GM23338 (cell line): ENCODE data around the gene BMX. TPM values are rescaled to one million over a fixed set of nuclear protein-coding genes. Genes with fewer than 3 reads are reported as not detected.

Experiments
- ATAC-seq: fragments of 200-7000 bp; cut with Tn5 transposase; 3 replicates; pipeline ENCODE4 v1.9.1; 2020
- DNase-seq: peaks from one replicate; pipeline ENCODE4 v3.0.0-alpha.2; 2015; ENCODE audit warnings: low spot score
- H2AFZ ChIP-seq: fragments of 200-600 bp; sonication (generic); 2 replicates; pipeline ENCODE4 v1.8.0; 2016; ENCODE audit warnings: antibody characterized with exemption, mild to moderate bottlenecking, moderate library complexity
- H3F3A ChIP-seq: fragments of 200-600 bp; sonication (generic); replicated peaks from 2 replicates; pipeline ENCODE4 v1.8.0; 2017; ENCODE audit warnings: antibody characterized with exemption, mixed run types, low read depth
- H3K27ac ChIP-seq: fragments of 200-600 bp; sonication (generic); 2 replicates; pipeline ENCODE4 v1.6.1; 2016; ENCODE audit warnings: low read depth
- H3K27me3 ChIP-seq: fragments of 200-600 bp; sonication (generic); 2 replicates; pipeline ENCODE4 v1.8.0; 2016; ENCODE audit warnings: mild to moderate bottlenecking, mixed run types, moderate library complexity; ENCODE audit not compliant: insufficient read depth
- H3K36me3 ChIP-seq: fragments of 200-600 bp; sonication (generic); 2 replicates; pipeline ENCODE4 v1.8.0; 2016; ENCODE audit warnings: mild to moderate bottlenecking; ENCODE audit not compliant: insufficient read depth
- H3K4me1 ChIP-seq: fragments of 200-600 bp; sonication (generic); 2 replicates; pipeline ENCODE4 v1.8.0; 2016; ENCODE audit warnings: mild to moderate bottlenecking, moderate library complexity; ENCODE audit not compliant: insufficient read depth
- H3K4me2 ChIP-seq: fragments of 200-600 bp; sonication (generic); 2 replicates; pipeline ENCODE4 v1.7.1; 2017; ENCODE audit warnings: mixed run types
- H3K4me3 ChIP-seq: fragments of 200-600 bp; sonication (generic); 2 replicates; pipeline ENCODE4 v1.6.1; 2016; ENCODE audit warnings: mixed run types
- H3K79me2 ChIP-seq: fragments of 200-600 bp; sonication (generic); replicated peaks from 2 replicates; pipeline ENCODE4 v1.8.0; 2017; ENCODE audit warnings: mild to moderate bottlenecking; ENCODE audit not compliant: insufficient read depth
- H3K9me2 ChIP-seq: fragments of 200-600 bp; sonication (generic); 2 replicates; pipeline ENCODE4 v1.8.0; 2017; ENCODE audit not compliant: insufficient read depth
- H4K20me1 ChIP-seq: fragments of 200-600 bp; sonication (generic); replicated peaks from 2 replicates; pipeline ENCODE4 v1.8.0; 2017; ENCODE audit warnings: mild to moderate bottlenecking; ENCODE audit not compliant: insufficient read depth
- H3K27ac Mint-ChIP-seq: 2 replicates; pipeline ENCODE4 v1.8.0; 2020; ENCODE audit warnings: inconsistent platforms, mild to moderate bottlenecking, moderate library complexity, mixed read lengths
- H3K27me3 Mint-ChIP-seq: 3 replicates; pipeline ENCODE4 v1.8.0; 2022; ENCODE audit warnings: low read depth, mild to moderate bottlenecking, moderate library complexity, mixed read lengths, inconsistent platforms; ENCODE audit not compliant: insufficient read depth, poor library complexity
- H3K36me3 Mint-ChIP-seq: 3 replicates; pipeline ENCODE4 v1.8.0; 2021; ENCODE audit warnings: low read depth, mild to moderate bottlenecking, inconsistent platforms, moderate library complexity, mixed read lengths
- H3K4me1 Mint-ChIP-seq: 3 replicates; pipeline ENCODE4 v1.8.0; 2020; ENCODE audit warnings: mild to moderate bottlenecking, inconsistent platforms, mixed read lengths
- H3K4me3 Mint-ChIP-seq: 3 replicates; pipeline ENCODE4 v1.8.0; 2021; ENCODE audit warnings: moderate library complexity, mild to moderate bottlenecking, inconsistent platforms, mixed read lengths
- H3K9me3 Mint-ChIP-seq: 3 replicates; pipeline ENCODE4 v1.8.0; 2020; ENCODE audit warnings: moderate library complexity, mild to moderate bottlenecking, inconsistent platforms, mixed read lengths
- CREB1 ChIP-seq: fragments of 250-450 bp; sonication (Bioruptor Pico); IDR thresholded peaks from 2 replicates; pipeline ENCODE4 v1.5.0; 2020; ENCODE audit warnings: low read depth, mild to moderate bottlenecking, moderate library complexity
- EZH2 ChIP-seq: fragments of 200-600 bp; sonication (generic); IDR thresholded peaks from one replicate; pipeline ENCODE4 v1.8.0; 2017; ENCODE audit warnings: antibody characterized with exemption, mild to moderate bottlenecking, low read depth; ENCODE audit not compliant: unreplicated experiment
- JUNB ChIP-seq: IDR thresholded peaks from one replicate; pipeline ENCODE4 v1.6.1; 2016; ENCODE audit warnings: antibody characterized with exemption; ENCODE audit not compliant: unreplicated experiment
- NANOG ChIP-seq: IDR thresholded peaks from 2 replicates; pipeline ENCODE4 v1.6.1; 2016; ENCODE audit warnings: antibody characterized with exemption, borderline replicate concordance
- ZNF114 ChIP-seq: fragments of 250-450 bp; sonication (Bioruptor Pico); IDR thresholded peaks from 2 replicates; pipeline ENCODE4 v1.5.0; 2020; ENCODE audit warnings: mild to moderate bottlenecking, moderate library complexity
- ZNF331 ChIP-seq: fragments of 250-450 bp; sonication (Bioruptor Pico); IDR thresholded peaks from 2 replicates; pipeline ENCODE4 v1.5.0; 2020; ENCODE audit warnings: low read depth, mild to moderate bottlenecking, moderate library complexity
- polyA plus RNA-seq: library from polyadenylated mRNA; unstranded; fragments of >200 nt; fragmentation: Nextera tagmentation; extraction: Ambion mirVana; gene quantifications from 2 replicates; pipeline ENCODE4 v1.2.1, GENCODE V29; 2016
- total RNA-seq: library from RNA; depleted of rRNA; stranded (reverse); fragments of >200 nt; shearing (Covaris generic); gene quantifications from 2 replicates; pipeline ENCODE4 v1.2.3, GENCODE V29; 2014
- TF ChIP-seq, protein P1 (sequence below): IDR thresholded peaks from one replicate; pipeline ENCODE4 v1.6.1; 2018; ENCODE audit warnings: antibody characterized with exemption; ENCODE audit not compliant: unreplicated experiment
- TF ChIP-seq, protein P2 (sequence below), 2 experiments: fragments of 200-600 bp in 1 of 2; sonication (generic) in 1 of 2; conservative IDR thresholded peaks; 2 replicates each; pipeline versions ENCODE4 v1.5.1 to v1.6.1; 2016 to 2017; ENCODE audit warnings: antibody characterized with exemption in 2 of 2, low read depth in 2 of 2, mild to moderate bottlenecking in 2 of 2, moderate library complexity in 1 of 2
- TF ChIP-seq, protein P3 (sequence below): fragments of 250-450 bp; sonication (Bioruptor Pico); IDR thresholded peaks from 2 replicates; pipeline ENCODE4 v1.5.0; 2020; ENCODE audit warnings: mild to moderate bottlenecking, moderate library complexity

Gene BMX
- total and polyA plus RNA-seq, 2 experiments from 2014 or later = not detected

DNA sequence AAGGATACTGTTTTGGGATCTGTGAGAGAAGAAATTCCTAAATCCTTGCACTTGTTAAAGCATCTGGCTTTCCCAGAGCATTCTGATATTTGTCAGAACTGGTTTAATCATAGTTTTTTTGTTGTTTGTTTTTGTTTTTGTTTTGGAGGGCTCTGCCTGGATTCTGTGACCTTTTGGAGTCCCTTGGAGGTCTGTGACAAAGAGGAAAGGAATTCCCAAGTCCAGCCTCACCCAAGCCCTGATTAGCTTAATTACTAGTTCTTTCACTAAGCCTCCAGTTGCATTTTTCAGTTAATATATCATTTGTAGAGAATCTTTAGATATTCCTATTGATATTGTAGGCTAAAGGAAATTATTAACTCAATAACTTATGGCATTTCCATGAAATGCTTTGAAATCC lies 99.4 kb downstream of the BMX start:
- no peaks in the 10 kb centered on the region for H3K79me2 ChIP-seq

More for the DNA sequence above, 99.4 kb downstream of the BMX start:
- TF ChIP-seq, protein P1, sequence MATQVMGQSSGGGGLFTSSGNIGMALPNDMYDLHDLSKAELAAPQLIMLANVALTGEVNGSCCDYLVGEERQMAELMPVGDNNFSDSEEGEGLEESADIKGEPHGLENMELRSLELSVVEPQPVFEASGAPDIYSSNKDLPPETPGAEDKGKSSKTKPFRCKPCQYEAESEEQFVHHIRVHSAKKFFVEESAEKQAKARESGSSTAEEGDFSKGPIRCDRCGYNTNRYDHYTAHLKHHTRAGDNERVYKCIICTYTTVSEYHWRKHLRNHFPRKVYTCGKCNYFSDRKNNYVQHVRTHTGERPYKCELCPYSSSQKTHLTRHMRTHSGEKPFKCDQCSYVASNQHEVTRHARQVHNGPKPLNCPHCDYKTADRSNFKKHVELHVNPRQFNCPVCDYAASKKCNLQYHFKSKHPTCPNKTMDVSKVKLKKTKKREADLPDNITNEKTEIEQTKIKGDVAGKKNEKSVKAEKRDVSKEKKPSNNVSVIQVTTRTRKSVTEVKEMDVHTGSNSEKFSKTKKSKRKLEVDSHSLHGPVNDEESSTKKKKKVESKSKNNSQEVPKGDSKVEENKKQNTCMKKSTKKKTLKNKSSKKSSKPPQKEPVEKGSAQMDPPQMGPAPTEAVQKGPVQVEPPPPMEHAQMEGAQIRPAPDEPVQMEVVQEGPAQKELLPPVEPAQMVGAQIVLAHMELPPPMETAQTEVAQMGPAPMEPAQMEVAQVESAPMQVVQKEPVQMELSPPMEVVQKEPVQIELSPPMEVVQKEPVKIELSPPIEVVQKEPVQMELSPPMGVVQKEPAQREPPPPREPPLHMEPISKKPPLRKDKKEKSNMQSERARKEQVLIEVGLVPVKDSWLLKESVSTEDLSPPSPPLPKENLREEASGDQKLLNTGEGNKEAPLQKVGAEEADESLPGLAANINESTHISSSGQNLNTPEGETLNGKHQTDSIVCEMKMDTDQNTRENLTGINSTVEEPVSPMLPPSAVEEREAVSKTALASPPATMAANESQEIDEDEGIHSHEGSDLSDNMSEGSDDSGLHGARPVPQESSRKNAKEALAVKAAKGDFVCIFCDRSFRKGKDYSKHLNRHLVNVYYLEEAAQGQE = no peak
- TF ChIP-seq JUNB = no peak
- no peak for TF ChIP-seq NANOG
- no peak for TF ChIP-seq CREB1 (CRISPR knock-in tag)
- TF ChIP-seq, protein P2, sequence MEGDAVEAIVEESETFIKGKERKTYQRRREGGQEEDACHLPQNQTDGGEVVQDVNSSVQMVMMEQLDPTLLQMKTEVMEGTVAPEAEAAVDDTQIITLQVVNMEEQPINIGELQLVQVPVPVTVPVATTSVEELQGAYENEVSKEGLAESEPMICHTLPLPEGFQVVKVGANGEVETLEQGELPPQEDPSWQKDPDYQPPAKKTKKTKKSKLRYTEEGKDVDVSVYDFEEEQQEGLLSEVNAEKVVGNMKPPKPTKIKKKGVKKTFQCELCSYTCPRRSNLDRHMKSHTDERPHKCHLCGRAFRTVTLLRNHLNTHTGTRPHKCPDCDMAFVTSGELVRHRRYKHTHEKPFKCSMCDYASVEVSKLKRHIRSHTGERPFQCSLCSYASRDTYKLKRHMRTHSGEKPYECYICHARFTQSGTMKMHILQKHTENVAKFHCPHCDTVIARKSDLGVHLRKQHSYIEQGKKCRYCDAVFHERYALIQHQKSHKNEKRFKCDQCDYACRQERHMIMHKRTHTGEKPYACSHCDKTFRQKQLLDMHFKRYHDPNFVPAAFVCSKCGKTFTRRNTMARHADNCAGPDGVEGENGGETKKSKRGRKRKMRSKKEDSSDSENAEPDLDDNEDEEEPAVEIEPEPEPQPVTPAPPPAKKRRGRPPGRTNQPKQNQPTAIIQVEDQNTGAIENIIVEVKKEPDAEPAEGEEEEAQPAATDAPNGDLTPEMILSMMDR (conservative IDR thresholded peaks at IDR 0.05; ENCODE audit: low read depth in 2 of 2) = no peak
- no peak for TF ChIP-seq ZNF331
- no peak for TF ChIP-seq ZNF114
- TF ChIP-seq, protein P3, sequence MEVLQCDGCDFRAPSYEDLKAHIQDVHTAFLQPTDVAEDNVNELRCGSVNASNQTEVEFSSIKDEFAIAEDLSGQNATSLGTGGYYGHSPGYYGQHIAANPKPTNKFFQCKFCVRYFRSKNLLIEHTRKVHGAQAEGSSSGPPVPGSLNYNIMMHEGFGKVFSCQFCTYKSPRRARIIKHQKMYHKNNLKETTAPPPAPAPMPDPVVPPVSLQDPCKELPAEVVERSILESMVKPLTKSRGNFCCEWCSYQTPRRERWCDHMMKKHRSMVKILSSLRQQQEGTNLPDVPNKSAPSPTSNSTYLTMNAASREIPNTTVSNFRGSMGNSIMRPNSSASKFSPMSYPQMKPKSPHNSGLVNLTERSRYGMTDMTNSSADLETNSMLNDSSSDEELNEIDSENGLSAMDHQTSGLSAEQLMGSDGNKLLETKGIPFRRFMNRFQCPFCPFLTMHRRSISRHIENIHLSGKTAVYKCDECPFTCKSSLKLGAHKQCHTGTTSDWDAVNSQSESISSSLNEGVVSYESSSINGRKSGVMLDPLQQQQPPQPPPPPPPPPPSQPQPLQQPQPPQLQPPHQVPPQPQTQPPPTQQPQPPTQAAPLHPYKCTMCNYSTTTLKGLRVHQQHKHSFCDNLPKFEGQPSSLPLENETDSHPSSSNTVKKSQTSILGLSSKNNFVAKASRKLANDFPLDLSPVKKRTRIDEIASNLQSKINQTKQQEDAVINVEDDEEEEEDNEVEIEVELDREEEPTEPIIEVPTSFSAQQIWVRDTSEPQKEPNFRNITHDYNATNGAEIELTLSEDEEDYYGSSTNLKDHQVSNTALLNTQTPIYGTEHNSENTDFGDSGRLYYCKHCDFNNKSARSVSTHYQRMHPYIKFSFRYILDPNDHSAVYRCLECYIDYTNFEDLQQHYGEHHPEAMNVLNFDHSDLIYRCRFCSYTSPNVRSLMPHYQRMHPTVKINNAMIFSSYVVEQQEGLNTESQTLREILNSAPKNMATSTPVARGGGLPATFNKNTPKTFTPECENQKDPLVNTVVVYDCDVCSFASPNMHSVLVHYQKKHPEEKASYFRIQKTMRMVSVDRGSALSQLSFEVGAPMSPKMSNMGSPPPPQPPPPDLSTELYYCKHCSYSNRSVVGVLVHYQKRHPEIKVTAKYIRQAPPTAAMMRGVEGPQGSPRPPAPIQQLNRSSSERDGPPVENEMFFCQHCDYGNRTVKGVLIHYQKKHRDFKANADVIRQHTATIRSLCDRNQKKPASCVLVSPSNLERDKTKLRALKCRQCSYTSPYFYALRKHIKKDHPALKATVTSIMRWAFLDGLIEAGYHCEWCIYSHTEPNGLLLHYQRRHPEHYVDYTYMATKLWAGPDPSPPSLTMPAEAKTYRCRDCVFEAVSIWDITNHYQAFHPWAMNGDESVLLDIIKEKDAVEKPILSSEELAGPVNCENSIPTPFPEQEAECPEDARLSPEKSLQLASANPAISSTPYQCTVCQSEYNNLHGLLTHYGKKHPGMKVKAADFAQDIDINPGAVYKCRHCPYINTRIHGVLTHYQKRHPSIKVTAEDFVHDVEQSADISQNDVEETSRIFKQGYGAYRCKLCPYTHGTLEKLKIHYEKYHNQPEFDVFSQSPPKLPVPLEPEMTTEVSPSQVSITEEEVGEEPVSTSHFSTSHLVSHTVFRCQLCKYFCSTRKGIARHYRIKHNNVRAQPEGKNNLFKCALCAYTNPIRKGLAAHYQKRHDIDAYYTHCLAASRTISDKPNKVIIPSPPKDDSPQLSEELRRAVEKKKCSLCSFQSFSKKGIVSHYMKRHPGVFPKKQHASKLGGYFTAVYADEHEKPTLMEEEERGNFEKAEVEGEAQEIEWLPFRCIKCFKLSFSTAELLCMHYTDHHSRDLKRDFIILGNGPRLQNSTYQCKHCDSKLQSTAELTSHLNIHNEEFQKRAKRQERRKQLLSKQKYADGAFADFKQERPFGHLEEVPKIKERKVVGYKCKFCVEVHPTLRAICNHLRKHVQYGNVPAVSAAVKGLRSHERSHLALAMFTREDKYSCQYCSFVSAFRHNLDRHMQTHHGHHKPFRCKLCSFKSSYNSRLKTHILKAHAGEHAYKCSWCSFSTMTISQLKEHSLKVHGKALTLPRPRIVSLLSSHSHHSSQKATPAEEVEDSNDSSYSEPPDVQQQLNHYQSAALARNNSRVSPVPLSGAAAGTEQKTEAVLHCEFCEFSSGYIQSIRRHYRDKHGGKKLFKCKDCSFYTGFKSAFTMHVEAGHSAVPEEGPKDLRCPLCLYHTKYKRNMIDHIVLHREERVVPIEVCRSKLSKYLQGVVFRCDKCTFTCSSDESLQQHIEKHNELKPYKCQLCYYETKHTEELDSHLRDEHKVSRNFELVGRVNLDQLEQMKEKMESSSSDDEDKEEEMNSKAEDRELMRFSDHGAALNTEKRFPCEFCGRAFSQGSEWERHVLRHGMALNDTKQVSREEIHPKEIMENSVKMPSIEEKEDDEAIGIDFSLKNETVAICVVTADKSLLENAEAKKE (CRISPR knock-in tag) = no peak
- TF ChIP-seq EZH2 = no peak
- no peaks in the 10 kb centered on the region for H4K20me1 ChIP-seq
- no peak overlapping the region for H3K4me3 ChIP-seq
- H3F3A ChIP-seq = no peaks in the 10 kb centered on the region
- Mint-ChIP-seq H3K4me3 (no peak overlapping the region), H3K9me3 (no peaks in the 10 kb centered on the region), H3K27ac (no peak overlapping the region), H3K4me1 (no peaks in the 10 kb centered on the region), H3K36me3 (no peaks in the 10 kb centered on the region), H3K27me3 (peaks cover 4% of the 10 kb centered on the region)
- H3K36me3 ChIP-seq = no peaks in the 10 kb centered on the region
- H3K27me3 ChIP-seq = no peaks in the 10 kb centered on the region
- no peaks in the 10 kb centered on the region for H3K9me2 ChIP-seq
- H2AFZ ChIP-seq = no peak overlapping the region
- no peak for ATAC-seq
- DNase-seq = no peak
- no peaks in the 10 kb centered on the region for H3K4me1 ChIP-seq
- no peak overlapping the region for H3K27ac ChIP-seq
- H3K4me2 ChIP-seq = no peak overlapping the region
